MG63 (cell line): Measurements from ENCODE around the gene RICTOR. TPM values are rescaled to one million over a fixed set of nuclear protein-coding genes. Genes with fewer than 3 reads are reported as not detected.

Source experiments
- DNase-seq: peaks from one replicate; pipeline ENCODE4 v3.0.0-alpha.2; 2020
- H3K27me3 ChIP-seq: fragments of 250-450 bp; sonication (Bioruptor Pico); 2 replicates; pipeline ENCODE4 v1.5.1; 2020; ENCODE audit warnings: mild to moderate bottlenecking, moderate library complexity
- H3K36me3 ChIP-seq: fragments of 250-450 bp; sonication (Bioruptor Pico); 2 replicates; pipeline ENCODE4 v1.5.1; 2020; ENCODE audit warnings: mild to moderate bottlenecking, moderate library complexity
- H3K4me3 ChIP-seq: fragments of 250-450 bp; sonication (Bioruptor Pico); 2 replicates; pipeline ENCODE4 v1.5.1; 2020; ENCODE audit warnings: mild to moderate bottlenecking, moderate library complexity
- H3K9me3 ChIP-seq: fragments of 250-450 bp; sonication (Bioruptor Pico); 2 replicates; pipeline ENCODE4 v1.5.1; 2020; ENCODE audit warnings: mild to moderate bottlenecking, moderate library complexity
- total RNA-seq: library from RNA; depleted of rRNA; stranded (reverse); fragments of >200 nt; shearing (Covaris generic); gene quantifications from 2 replicates; pipeline ENCODE4 v1.2.3, GENCODE V29; 2014; ENCODE audit warnings: low replicate concordance

The RICTOR gene
- total RNA-seq, 1 experiment from 2014 or later, result 13.1 TPM

- no peak overlapping the region for H3K4me3 ChIP-seq
- no peaks in the 10 kb centered on the region for H3K9me3 ChIP-seq
- no peak for DNase-seq
- H3K36me3 ChIP-seq, result peaks cover 6% of the 10 kb centered on the region; the same call in 1 of the 2 replicates
- no peaks in the 10 kb centered on the region for H3K27me3 ChIP-seq
These were observed 2.0 kb upstream of the RICTOR start for GRCh38 chr5:39076101-39076756.

GRCh38 chr5:39073767-39074016 is 507 bp downstream of the RICTOR start:
- Histone ChIP-seq H3K36me3 (peaks cover 18% of the 10 kb centered on the region), H3K27me3 (no peaks in the 10 kb centered on the region), H3K4me3 (peak overlapping the region; percentile 99), H3K9me3 (no peaks in the 10 kb centered on the region)
- DNase-seq, result no peak

- Histone ChIP-seq H3K9me3 (no peaks in the 10 kb centered on the region; the same call in 1 of the 2 replicates), H3K4me3 (peak overlapping the region; percentile 99), H3K36me3 (peaks cover 24% of the 10 kb centered on the region), H3K27me3 (no peaks in the 10 kb centered on the region)
- no peak for DNase-seq
These were observed 1.1 kb downstream of the RICTOR start for GRCh38 chr5:39072925-39073766.

- Histone ChIP-seq H3K27me3 (no peaks in the 10 kb centered on the region), H3K4me3 (no peak overlapping the region), H3K36me3 (peaks cover 43% of the 10 kb centered on the region), H3K9me3 (peaks cover 2% of the 10 kb centered on the region)
- DNase-seq, result no peak
These were observed 6.1 kb downstream of the RICTOR start for GRCh38 chr5:39068099-39068498.

GRCh38 chr5:39064450-39064849 is 9.7 kb downstream of the RICTOR start:
- H3K9me3 ChIP-seq, result peaks cover 2% of the 10 kb centered on the region
- H3K4me3 ChIP-seq, result no peak overlapping the region
- H3K27me3 ChIP-seq, result no peaks in the 10 kb centered on the region
- DNase-seq, result no peak
- H3K36me3 ChIP-seq, result peaks cover 34% of the 10 kb centered on the region

- no peak for DNase-seq
- Histone ChIP-seq H3K9me3 (peaks cover 2% of the 10 kb centered on the region), H3K4me3 (no peak overlapping the region), H3K36me3 (peaks cover 20% of the 10 kb centered on the region), H3K27me3 (no peaks in the 10 kb centered on the region)
These were observed 11.2 kb downstream of the RICTOR start for GRCh38 chr5:39063037-39063436.

- no peak for DNase-seq
- peaks cover 15% of the 10 kb centered on the region for H3K36me3 ChIP-seq
- no peak overlapping the region for H3K4me3 ChIP-seq
- H3K27me3 ChIP-seq, result no peaks in the 10 kb centered on the region
- peaks cover 2% of the 10 kb centered on the region for H3K9me3 ChIP-seq
These were observed 11.7 kb downstream of the RICTOR start for GRCh38 chr5:39062530-39062929.

- Histone ChIP-seq H3K4me3 (no peak overlapping the region), H3K36me3 (peaks cover 11% of the 10 kb centered on the region), H3K9me3 (peaks cover 2% of the 10 kb centered on the region), H3K27me3 (no peaks in the 10 kb centered on the region)
- DNase-seq, result no peak
These were observed 12.1 kb downstream of the RICTOR start for GRCh38 chr5:39062104-39062503.

- no peaks in the 10 kb centered on the region; the same call in 1 of the 2 replicates for H3K36me3 ChIP-seq
- H3K4me3 ChIP-seq, result no peak overlapping the region
- H3K27me3 ChIP-seq, result no peaks in the 10 kb centered on the region
- no peak for DNase-seq
- no peaks in the 10 kb centered on the region for H3K9me3 ChIP-seq
These were observed 15.1 kb downstream of the RICTOR start for GRCh38 chr5:39059064-39059463.

GRCh38 chr5:39058178-39058921 is 15.8 kb downstream of the RICTOR start:
- H3K4me3 ChIP-seq, result peak overlapping the region; percentile 38
- no peak for DNase-seq
- no peaks in the 10 kb centered on the region; the same call in 1 of the 2 replicates for H3K36me3 ChIP-seq
- H3K27me3 ChIP-seq, result no peaks in the 10 kb centered on the region
- no peaks in the 10 kb centered on the region for H3K9me3 ChIP-seq

- DNase-seq, result no peak
- no peaks in the 10 kb centered on the region for H3K27me3 ChIP-seq
- H3K4me3 ChIP-seq, result peak overlapping the region; percentile 38
- no peaks in the 10 kb centered on the region for H3K9me3 ChIP-seq
- no peaks in the 10 kb centered on the region; the same call in 1 of the 2 replicates for H3K36me3 ChIP-seq
These were observed 16.5 kb downstream of the RICTOR start for GRCh38 chr5:39057734-39058133.

- Histone ChIP-seq H3K9me3 (no peaks in the 10 kb centered on the region), H3K36me3 (no peaks in the 10 kb centered on the region; the same call in 1 of the 2 replicates), H3K27me3 (no peaks in the 10 kb centered on the region), H3K4me3 (no peak overlapping the region)
- no peak for DNase-seq
These were observed 18.3 kb downstream of the RICTOR start for GRCh38 chr5:39055768-39056398.

GRCh38 chr5:39055027-39055767 is 19.0 kb downstream of the RICTOR start:
- no peaks in the 10 kb centered on the region for H3K27me3 ChIP-seq
- H3K9me3 ChIP-seq, result no peaks in the 10 kb centered on the region
- H3K36me3 ChIP-seq, result no peaks in the 10 kb centered on the region; the same call in 1 of the 2 replicates
- no peak for DNase-seq
- H3K4me3 ChIP-seq, result no peak overlapping the region

GRCh38 chr5:39053189-39053588 is 21.0 kb downstream of the RICTOR start:
- Histone ChIP-seq H3K4me3 (no peak overlapping the region), H3K27me3 (no peaks in the 10 kb centered on the region), H3K36me3 (no peaks in the 10 kb centered on the region; the same call in 1 of the 2 replicates), H3K9me3 (no peaks in the 10 kb centered on the region)
- DNase-seq, result no peak

- Histone ChIP-seq H3K27me3 (no peaks in the 10 kb centered on the region), H3K36me3 (no peaks in the 10 kb centered on the region; the same call in 1 of the 2 replicates), H3K4me3 (no peak overlapping the region), H3K9me3 (no peaks in the 10 kb centered on the region)
- DNase-seq, result no peak
These were observed 22.1 kb downstream of the RICTOR start for GRCh38 chr5:39052141-39052540.

GRCh38 chr5:39049315-39049714 is 24.9 kb downstream of the RICTOR start:
- no peaks in the 10 kb centered on the region for H3K27me3 ChIP-seq
- no peak overlapping the region for H3K4me3 ChIP-seq
- H3K36me3 ChIP-seq, result no peaks in the 10 kb centered on the region
- DNase-seq, result no peak
- no peaks in the 10 kb centered on the region for H3K9me3 ChIP-seq
